Limb (tissue), 2 donors: ENCODE results near the gene CEP170.
"Not testable (repeated sequence)": the region's sequence is repeated elsewhere in the genome, so short reads cannot be mapped to it uniquely, and the experiment has no call there.

Source experiments
- DNase-seq, 2 donors: peaks; one replicate each; pipeline ENCODE4 v3.0.0-alpha.2; 2016; ENCODE audit errors: extremely low spot score in 2 of 2

CEP170 gene

GRCh38 chr1:243236604-243237252, 18.4 kb downstream of the CEP170 start:
- no peak for DNase-seq

- peak in 1 of 2 donors; percentile 55 for DNase-seq
Observed at GRCh38 chr1:243234978-243235647, 20.0 kb downstream of the CEP170 start.

- DNase-seq: no peak
Observed at GRCh38 chr1:243233908-243234307, 21.2 kb downstream of the CEP170 start.

GRCh38 chr1:243230914-243231313, 24.2 kb downstream of the CEP170 start:
- DNase-seq: no peak

- no peak for DNase-seq
Observed at GRCh38 chr1:243229526-243229925, 25.6 kb downstream of the CEP170 start.

GRCh38 chr1:243227622-243228021, 27.5 kb downstream of the CEP170 start:
- DNase-seq: no peak

- no peak for DNase-seq
Observed at GRCh38 chr1:243218059-243218458, 37.0 kb downstream of the CEP170 start.

- no peak for DNase-seq
Observed at GRCh38 chr1:243217349-243217748, 37.7 kb downstream of the CEP170 start.

GRCh38 chr1:243216741-243217140, 38.3 kb downstream of the CEP170 start:
- no peak for DNase-seq

GRCh38 chr1:243215276-243215875, 39.7 kb downstream of the CEP170 start:
- not testable (repeated sequence) for DNase-seq

- no peak for DNase-seq
Observed at GRCh38 chr1:243213045-243213787, 41.9 kb downstream of the CEP170 start.

- DNase-seq: not testable (repeated sequence)
Observed at GRCh38 chr1:243211984-243212383, 43.1 kb downstream of the CEP170 start.

GRCh38 chr1:243205026-243205501, 50.0 kb downstream of the CEP170 start:
- DNase-seq: not testable (repeated sequence)

GRCh38 chr1:243204336-243204735, 50.7 kb downstream of the CEP170 start:
- DNase-seq: not testable (repeated sequence)

GRCh38 chr1:243203196-243203595, 51.9 kb downstream of the CEP170 start:
- not testable (repeated sequence) for DNase-seq

- not testable (repeated sequence) for DNase-seq
Observed at GRCh38 chr1:243201316-243201715, 53.8 kb downstream of the CEP170 start.

- not testable (repeated sequence) for DNase-seq
Observed at GRCh38 chr1:243197524-243197923, 57.6 kb downstream of the CEP170 start.

- not testable (repeated sequence) for DNase-seq
Observed at GRCh38 chr1:243193330-243193729, 61.8 kb downstream of the CEP170 start.

- not testable (repeated sequence) for DNase-seq
Observed at GRCh38 chr1:243186201-243186995, 68.7 kb downstream of the CEP170 start.

GRCh38 chr1:243184787-243185186, 70.3 kb downstream of the CEP170 start:
- not testable (repeated sequence) for DNase-seq

- not testable (repeated sequence) for DNase-seq
Observed at GRCh38 chr1:243183661-243184060, 71.4 kb downstream of the CEP170 start.
